H1 (cell line): ENCODE measurements around the gene DLL4. TPM values are rescaled to one million over a fixed set of nuclear protein-coding genes. Genes with fewer than 3 reads are reported as not detected.

Source experiments
- JUN ChIP-seq: IDR thresholded peaks from 2 replicates; pipeline ENCODE4 v1.6.1; 2011; ENCODE audit warnings: low read depth, mild to moderate bottlenecking, improper control_type of control experiment, low read length
- KDM1A ChIP-seq: fragments of 200-600, 300-600 bp; sonication (generic); IDR thresholded peaks from 2 replicates; pipeline ENCODE4 v1.7.1; 2016; ENCODE audit warnings: mild to moderate bottlenecking, low read length, borderline replicate concordance
- NANOG ChIP-seq: IDR thresholded peaks from 2 replicates; pipeline ENCODE4 v1.6.1; 2011; ENCODE audit warnings: low read length, low read depth, mild to moderate bottlenecking, inconsistent platforms; ENCODE audit not compliant: insufficient read depth, poor library complexity, severe bottlenecking
- RBBP5 ChIP-seq: IDR thresholded peaks from 2 replicates; pipeline ENCODE4 v1.7.1; 2012; ENCODE audit warnings: low read depth, mild to moderate bottlenecking, inconsistent platforms, low read length, moderate library complexity, borderline replicate concordance
- polyA plus RNA-seq, 7 experiments: library from polyadenylated mRNA; depleted of rRNA in 3 of 7; stranded (reverse) in 5 of 7; unstranded in 2 of 7; fragments of >200 nt in 5 of 7; fragments of 200-250 nt in 2 of 7; gene quantifications; 1 replicate in 5 of 7; 2 replicates in 1 of 7; 4 replicates in 1 of 7; pipeline versions ENCODE4 v1.2.1 to v1.2.3, GENCODE V29; 2011 to 2013; ENCODE audit warnings: missing spikeins in 2 of 7, mixed read lengths in 2 of 7
- total RNA-seq: library from RNA; stranded (reverse); fragmentation: NEBNext Ultra II Directional; extraction: Animal tissue kit (Norgen Biotek cat#: 25700); gene quantifications from 2 replicates; pipeline ENCODE4 v1.2.1, GENCODE V29; 2021
- TF ChIP-seq, protein P1 (sequence below): fragments of 300-600 bp; sonication (generic); IDR thresholded peaks from 2 replicates; pipeline ENCODE4 v1.7.1; 2012; ENCODE audit warnings: low read length, moderate library complexity, mild to moderate bottlenecking, inconsistent platforms; ENCODE audit not compliant: insufficient replicate concordance
- TF ChIP-seq, protein P2 (sequence below), 3 experiments: IDR thresholded peaks; 1 replicate in 2 of 3; 2 replicates in 1 of 3; pipeline versions ENCODE4 v1.5.1 to v1.6.1; 2011; ENCODE audit warnings: low read length in 3 of 3, mild to moderate bottlenecking in 3 of 3, inconsistent platforms in 2 of 3, low read depth in 1 of 3, moderate library complexity in 1 of 3; ENCODE audit not compliant: insufficient read depth in 1 of 3; ENCODE audit errors: control extremely low read depth in 1 of 3
- TF ChIP-seq, protein P3 (sequence below): IDR thresholded peaks from 2 replicates; pipeline ENCODE4 v1.6.1; 2012; ENCODE audit warnings: low read length, inconsistent platforms

DLL4 gene
- total and polyA plus RNA-seq, 2 of the 8 experiments (the other 6 are each of a cell fraction or from before 2014, with no cell fraction given) = 0.23 to 0.60 TPM

DNA sequence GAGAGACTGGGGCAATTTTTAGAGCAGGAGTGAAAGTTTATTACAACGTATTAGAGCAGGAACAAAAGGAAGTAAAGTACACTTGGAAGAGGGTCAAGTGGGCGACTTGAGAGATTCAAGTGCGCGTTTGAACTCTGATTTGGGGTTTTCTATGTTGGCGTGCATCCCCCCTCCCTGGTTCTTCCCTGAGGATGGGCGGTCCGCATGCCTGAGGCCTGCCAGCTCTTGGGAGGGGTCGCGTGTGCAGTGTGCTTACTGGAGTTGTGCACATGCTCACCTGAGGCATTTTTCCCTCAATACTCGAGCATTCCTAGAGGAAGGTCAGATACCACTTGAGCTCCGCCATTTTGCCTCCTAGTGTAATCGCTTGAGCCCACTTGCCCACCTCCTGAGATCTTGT, 13.7 kb downstream of the DLL4 start (continued):
- TF ChIP-seq, protein P1, sequence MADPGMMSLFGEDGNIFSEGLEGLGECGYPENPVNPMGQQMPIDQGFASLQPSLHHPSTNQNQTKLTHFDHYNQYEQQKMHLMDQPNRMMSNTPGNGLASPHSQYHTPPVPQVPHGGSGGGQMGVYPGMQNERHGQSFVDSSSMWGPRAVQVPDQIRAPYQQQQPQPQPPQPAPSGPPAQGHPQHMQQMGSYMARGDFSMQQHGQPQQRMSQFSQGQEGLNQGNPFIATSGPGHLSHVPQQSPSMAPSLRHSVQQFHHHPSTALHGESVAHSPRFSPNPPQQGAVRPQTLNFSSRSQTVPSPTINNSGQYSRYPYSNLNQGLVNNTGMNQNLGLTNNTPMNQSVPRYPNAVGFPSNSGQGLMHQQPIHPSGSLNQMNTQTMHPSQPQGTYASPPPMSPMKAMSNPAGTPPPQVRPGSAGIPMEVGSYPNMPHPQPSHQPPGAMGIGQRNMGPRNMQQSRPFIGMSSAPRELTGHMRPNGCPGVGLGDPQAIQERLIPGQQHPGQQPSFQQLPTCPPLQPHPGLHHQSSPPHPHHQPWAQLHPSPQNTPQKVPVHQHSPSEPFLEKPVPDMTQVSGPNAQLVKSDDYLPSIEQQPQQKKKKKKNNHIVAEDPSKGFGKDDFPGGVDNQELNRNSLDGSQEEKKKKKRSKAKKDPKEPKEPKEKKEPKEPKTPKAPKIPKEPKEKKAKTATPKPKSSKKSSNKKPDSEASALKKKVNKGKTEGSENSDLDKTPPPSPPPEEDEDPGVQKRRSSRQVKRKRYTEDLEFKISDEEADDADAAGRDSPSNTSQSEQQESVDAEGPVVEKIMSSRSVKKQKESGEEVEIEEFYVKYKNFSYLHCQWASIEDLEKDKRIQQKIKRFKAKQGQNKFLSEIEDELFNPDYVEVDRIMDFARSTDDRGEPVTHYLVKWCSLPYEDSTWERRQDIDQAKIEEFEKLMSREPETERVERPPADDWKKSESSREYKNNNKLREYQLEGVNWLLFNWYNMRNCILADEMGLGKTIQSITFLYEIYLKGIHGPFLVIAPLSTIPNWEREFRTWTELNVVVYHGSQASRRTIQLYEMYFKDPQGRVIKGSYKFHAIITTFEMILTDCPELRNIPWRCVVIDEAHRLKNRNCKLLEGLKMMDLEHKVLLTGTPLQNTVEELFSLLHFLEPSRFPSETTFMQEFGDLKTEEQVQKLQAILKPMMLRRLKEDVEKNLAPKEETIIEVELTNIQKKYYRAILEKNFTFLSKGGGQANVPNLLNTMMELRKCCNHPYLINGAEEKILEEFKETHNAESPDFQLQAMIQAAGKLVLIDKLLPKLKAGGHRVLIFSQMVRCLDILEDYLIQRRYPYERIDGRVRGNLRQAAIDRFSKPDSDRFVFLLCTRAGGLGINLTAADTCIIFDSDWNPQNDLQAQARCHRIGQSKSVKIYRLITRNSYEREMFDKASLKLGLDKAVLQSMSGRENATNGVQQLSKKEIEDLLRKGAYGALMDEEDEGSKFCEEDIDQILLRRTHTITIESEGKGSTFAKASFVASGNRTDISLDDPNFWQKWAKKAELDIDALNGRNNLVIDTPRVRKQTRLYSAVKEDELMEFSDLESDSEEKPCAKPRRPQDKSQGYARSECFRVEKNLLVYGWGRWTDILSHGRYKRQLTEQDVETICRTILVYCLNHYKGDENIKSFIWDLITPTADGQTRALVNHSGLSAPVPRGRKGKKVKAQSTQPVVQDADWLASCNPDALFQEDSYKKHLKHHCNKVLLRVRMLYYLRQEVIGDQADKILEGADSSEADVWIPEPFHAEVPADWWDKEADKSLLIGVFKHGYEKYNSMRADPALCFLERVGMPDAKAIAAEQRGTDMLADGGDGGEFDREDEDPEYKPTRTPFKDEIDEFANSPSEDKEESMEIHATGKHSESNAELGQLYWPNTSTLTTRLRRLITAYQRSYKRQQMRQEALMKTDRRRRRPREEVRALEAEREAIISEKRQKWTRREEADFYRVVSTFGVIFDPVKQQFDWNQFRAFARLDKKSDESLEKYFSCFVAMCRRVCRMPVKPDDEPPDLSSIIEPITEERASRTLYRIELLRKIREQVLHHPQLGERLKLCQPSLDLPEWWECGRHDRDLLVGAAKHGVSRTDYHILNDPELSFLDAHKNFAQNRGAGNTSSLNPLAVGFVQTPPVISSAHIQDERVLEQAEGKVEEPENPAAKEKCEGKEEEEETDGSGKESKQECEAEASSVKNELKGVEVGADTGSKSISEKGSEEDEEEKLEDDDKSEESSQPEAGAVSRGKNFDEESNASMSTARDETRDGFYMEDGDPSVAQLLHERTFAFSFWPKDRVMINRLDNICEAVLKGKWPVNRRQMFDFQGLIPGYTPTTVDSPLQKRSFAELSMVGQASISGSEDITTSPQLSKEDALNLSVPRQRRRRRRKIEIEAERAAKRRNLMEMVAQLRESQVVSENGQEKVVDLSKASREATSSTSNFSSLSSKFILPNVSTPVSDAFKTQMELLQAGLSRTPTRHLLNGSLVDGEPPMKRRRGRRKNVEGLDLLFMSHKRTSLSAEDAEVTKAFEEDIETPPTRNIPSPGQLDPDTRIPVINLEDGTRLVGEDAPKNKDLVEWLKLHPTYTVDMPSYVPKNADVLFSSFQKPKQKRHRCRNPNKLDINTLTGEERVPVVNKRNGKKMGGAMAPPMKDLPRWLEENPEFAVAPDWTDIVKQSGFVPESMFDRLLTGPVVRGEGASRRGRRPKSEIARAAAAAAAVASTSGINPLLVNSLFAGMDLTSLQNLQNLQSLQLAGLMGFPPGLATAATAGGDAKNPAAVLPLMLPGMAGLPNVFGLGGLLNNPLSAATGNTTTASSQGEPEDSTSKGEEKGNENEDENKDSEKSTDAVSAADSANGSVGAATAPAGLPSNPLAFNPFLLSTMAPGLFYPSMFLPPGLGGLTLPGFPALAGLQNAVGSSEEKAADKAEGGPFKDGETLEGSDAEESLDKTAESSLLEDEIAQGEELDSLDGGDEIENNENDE = no peak
- TF ChIP-seq JUN (no peak), KDM1A (no peak), NANOG (no peak), RBBP5 (no peak)
- TF ChIP-seq, protein P2, sequence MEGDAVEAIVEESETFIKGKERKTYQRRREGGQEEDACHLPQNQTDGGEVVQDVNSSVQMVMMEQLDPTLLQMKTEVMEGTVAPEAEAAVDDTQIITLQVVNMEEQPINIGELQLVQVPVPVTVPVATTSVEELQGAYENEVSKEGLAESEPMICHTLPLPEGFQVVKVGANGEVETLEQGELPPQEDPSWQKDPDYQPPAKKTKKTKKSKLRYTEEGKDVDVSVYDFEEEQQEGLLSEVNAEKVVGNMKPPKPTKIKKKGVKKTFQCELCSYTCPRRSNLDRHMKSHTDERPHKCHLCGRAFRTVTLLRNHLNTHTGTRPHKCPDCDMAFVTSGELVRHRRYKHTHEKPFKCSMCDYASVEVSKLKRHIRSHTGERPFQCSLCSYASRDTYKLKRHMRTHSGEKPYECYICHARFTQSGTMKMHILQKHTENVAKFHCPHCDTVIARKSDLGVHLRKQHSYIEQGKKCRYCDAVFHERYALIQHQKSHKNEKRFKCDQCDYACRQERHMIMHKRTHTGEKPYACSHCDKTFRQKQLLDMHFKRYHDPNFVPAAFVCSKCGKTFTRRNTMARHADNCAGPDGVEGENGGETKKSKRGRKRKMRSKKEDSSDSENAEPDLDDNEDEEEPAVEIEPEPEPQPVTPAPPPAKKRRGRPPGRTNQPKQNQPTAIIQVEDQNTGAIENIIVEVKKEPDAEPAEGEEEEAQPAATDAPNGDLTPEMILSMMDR (IDR thresholded peaks at IDR 0.05; ENCODE audit: control extremely low read depth in 1 of 3, insufficient read depth in 1 of 3, low read depth in 1 of 3, low read length in 3 of 3) = no peak
- TF ChIP-seq, protein P3, sequence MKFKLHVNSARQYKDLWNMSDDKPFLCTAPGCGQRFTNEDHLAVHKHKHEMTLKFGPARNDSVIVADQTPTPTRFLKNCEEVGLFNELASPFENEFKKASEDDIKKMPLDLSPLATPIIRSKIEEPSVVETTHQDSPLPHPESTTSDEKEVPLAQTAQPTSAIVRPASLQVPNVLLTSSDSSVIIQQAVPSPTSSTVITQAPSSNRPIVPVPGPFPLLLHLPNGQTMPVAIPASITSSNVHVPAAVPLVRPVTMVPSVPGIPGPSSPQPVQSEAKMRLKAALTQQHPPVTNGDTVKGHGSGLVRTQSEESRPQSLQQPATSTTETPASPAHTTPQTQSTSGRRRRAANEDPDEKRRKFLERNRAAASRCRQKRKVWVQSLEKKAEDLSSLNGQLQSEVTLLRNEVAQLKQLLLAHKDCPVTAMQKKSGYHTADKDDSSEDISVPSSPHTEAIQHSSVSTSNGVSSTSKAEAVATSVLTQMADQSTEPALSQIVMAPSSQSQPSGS = no peak
